Posterior vena cava (tissue), 2 donors: ENCODE data around the gene GSTO1. TPM values are rescaled to one million over a fixed set of nuclear protein-coding genes. Genes with fewer than 3 reads are reported as not detected.
"Not testable (repeated sequence)": the region's sequence is repeated elsewhere in the genome, so short reads cannot be mapped to it uniquely, and the experiment has no call there.

Experiments used
- DNase-seq: peaks from one replicate; pipeline ENCODE4 v3.0.0-alpha.2; 2020; ENCODE audit warnings: low spot score
- intact Hi-C, 2 donors: fragments of 100-400 bp; cut with DNase I; formaldehyde crosslinking; loops; one replicate each; pipeline versions ENCODE4 v1.14.1 to v1.14.2; 2022 to 2023
- total RNA-seq, 2 donors: library from RNA; stranded (reverse); fragmentation: NEBNext Ultra II Directional; extraction: Animal tissue kit (Norgen Biotek cat#: 25700); gene quantifications; one replicate each; pipeline ENCODE4 v1.2.1, GENCODE V29; 2021
- donor health status: DM: yes; HTN: yes; CAD: no.
- donor health status: DM: yes; HTN: yes; CAD: no.

GSTO1 gene
- total RNA-seq, 2 donors from 2014 or later: 81.8 to 117 TPM

GRCh38 chr10:104247513-104248146, 7.1 kb upstream of the GSTO1 start:
- intact Hi-C loops: no loop called here
- DNase-seq: no peak

DNA sequence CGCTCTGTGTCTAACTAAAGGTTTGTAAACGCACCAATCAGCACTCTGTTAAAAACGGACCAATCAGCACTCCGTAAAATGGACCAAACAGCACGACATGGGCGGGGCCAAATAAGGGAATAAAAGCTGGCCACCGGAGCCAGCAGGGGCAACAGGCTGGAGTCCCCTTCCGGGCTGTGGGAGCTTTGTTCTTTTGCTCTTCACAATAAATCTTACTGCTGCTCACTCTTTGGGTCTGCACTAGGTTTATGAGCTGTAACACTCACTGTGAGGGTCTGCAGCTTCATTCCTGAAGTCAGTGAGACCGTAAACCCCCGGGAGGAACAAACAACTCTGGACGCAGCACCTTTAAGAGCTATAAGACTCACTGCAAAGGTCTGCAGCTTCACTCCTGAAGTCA, 5.8 kb upstream of the GSTO1 start:
- intact Hi-C loops, DNase-seq: not testable (repeated sequence)

DNA sequence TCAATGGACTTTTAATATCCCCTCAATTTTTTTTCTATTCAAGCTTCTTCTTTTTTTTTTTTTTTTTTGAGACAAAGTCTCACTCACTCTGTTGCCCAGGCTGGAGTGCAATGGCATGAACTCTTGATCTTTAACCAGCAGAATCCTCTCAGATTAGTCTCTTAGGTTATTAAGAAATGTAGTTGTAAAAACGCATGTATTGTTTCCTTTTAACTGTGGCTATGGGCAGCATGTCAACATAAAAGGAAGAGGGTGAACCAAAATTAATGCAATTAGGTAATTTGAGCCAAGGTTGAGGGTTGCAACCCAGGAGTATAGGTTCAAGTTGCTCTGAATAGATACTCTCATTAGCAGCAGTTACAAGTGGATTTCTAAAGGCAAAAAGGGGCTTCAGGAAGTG, 4.3 kb upstream of the GSTO1 start:
- intact Hi-C loops: no loop called here
- DNase-seq: no peak

- intact Hi-C loops: no loop called here
- DNase-seq: no peak
Measured at GRCh38 chr10:104251443-104251842, 3.2 kb upstream of the GSTO1 start.

DNA sequence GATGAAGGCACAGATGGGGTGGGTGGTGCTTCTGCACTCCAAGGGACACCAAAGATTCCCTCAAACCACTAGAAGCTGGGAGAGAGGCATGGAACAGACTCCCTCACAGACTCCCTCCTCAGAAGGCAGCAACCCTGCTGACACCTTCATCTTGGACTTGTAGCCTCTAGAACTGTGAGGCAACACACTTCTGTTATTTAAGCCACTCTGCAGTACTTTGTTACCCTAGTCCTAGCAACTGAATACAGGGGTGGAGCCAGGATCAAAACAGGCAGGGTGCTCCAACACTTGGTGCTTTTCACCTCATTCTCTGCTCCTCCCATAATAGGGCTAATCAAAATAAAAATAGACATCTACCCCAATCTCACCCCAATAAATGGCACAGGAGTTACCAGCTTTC, 2.3 kb upstream of the GSTO1 start:
- no peak for DNase-seq
- intact Hi-C loops: no loop called here

GRCh38 chr10:104253106-104253505, 1.6 kb upstream of the GSTO1 start:
- intact Hi-C loops: no loop called here
- DNase-seq: no peak

- no peak for DNase-seq
- intact Hi-C loops: no loop called here
Measured at GRCh38 chr10:104253606-104254410, 884 bp upstream of the GSTO1 start.

- intact Hi-C loops: no loop called here
- no peak for DNase-seq
Measured at GRCh38 chr10:104255311-104255981, 754 bp downstream of the GSTO1 start.

DNA sequence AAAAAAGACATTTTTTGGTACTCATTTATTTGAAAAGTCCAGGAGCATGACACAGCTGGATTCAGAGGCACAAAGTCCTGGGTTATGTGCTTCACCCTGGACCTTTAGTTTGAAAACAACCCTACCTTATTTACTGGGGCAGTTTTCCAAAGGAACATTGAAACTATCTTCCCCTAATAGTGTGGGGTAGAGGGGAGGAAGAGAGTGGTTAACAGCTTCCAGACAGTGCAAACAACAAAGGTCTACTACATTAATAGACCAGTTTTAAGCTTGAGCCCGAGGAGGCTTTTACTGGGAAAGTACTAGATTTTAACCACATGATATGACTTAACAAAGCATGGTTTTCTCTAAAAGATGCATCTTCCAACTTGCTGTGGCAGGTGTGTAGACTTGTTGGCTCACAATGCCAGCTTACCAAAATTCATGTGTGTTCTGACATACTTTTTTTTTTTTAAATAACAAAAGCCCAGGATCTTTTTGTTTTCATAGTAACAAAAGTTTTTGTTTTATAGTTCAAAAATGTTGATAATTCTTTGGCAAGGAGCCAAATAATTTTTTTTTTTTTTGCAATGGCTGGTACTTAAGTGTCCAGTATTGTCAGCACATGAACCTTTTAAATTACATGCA, 1.8 kb downstream of the GSTO1 start:
- no peak for DNase-seq
- intact Hi-C loops: no loop called here

GRCh38 chr10:104257235-104257634, 2.5 kb downstream of the GSTO1 start:
- intact Hi-C loops: no loop called here
- DNase-seq: no peak

GRCh38 chr10:104258209-104258608, 3.5 kb downstream of the GSTO1 start:
- no peak for DNase-seq
- intact Hi-C loops: no loop called here

DNA sequence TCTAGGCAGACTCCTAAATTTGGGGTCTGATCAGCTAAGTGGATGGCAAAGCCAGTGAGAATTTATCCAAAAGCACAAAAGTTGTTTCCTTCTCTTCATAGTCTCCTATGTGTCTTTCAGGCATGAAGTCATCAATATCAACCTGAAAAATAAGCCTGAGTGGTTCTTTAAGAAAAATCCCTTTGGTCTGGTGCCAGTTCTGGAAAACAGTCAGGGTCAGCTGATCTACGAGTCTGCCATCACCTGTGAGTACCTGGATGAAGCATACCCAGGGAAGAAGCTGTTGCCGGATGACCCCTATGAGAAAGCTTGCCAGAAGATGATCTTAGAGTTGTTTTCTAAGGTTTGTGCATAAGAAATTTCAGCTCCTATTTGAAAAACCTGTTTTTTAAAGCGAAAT, 4.8 kb downstream of the GSTO1 start:
- intact Hi-C loops: no loop called here
- DNase-seq: no peak

DNA sequence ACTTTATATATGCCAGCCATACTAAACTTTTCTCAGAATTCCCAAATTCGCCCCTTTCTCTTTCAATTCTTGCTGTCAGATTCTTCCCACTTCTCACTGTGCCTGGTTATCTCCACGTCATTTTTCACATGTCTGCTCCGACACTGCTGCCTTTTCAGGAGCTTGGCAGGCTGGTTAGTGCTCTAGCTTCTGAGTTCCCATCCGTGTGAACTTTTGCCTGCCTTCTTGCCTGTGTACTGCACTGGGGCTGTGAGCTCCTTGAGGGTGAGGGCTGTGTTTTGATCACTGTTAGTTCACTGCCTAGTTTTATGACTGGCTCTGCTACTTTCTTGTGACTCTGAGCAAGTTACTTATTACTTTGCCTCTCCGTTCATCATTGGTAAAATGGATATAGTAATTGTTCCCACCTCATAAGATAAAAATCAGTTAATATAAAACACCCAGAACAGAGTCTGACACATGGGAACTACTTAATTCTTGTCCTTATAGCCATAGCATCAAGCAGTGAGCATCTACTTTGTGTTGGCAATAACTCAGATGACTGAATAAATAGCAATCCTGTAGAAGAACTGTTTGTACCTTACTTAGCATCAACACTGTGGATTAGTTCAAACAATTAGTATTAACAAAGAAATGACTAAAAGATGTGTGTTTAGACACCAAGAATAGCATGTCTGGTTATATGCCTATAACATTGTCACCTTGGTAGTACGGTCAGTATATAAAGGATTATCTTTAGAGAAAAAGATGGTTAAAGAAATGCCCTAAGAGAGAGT, 5.5 kb downstream of the GSTO1 start:
- intact Hi-C loops: no loop called here
- no peak for DNase-seq

GRCh38 chr10:104260775-104261115, 6.1 kb downstream of the GSTO1 start:
- no peak for DNase-seq
- intact Hi-C loops: no loop called here

- intact Hi-C loops: no loop called here
- no peak for DNase-seq
Measured at GRCh38 chr10:104262055-104262454, 7.4 kb downstream of the GSTO1 start.

- no peak for DNase-seq
- intact Hi-C loops: no loop called here
Measured at GRCh38 chr10:104264783-104265182, 10.1 kb downstream of the GSTO1 start.

- intact Hi-C loops: no loop called here
- no peak for DNase-seq
Measured at GRCh38 chr10:104267721-104268404, 13.2 kb downstream of the GSTO1 start.

GRCh38 chr10:104268405-104268712, 13.7 kb downstream of the GSTO1 start:
- intact Hi-C loops: no loop called here

More at GRCh38 chr10:104268405-104268712, 13.7 kb downstream of the GSTO1 start:
- DNase-seq: no peak
